Ishikawa (cell line): ENCODE results near the gene JADE1.

Source experiments
- NFIC ChIP-seq: IDR thresholded peaks from 2 replicates; pipeline ENCODE4 v1.6.1; 2012
- RAD21 ChIP-seq: IDR thresholded peaks from 2 replicates; pipeline ENCODE4 v1.6.1; 2012; ENCODE audit warnings: low read depth
- YY1 ChIP-seq: IDR thresholded peaks from 2 replicates; pipeline ENCODE4 v1.6.1; 2012; ENCODE audit warnings: low read depth
- TF ChIP-seq, protein P1 (sequence below): IDR thresholded peaks from 2 replicates; pipeline ENCODE4 v1.6.1; 2012; ENCODE audit warnings: low read depth, mild to moderate bottlenecking

DNA sequence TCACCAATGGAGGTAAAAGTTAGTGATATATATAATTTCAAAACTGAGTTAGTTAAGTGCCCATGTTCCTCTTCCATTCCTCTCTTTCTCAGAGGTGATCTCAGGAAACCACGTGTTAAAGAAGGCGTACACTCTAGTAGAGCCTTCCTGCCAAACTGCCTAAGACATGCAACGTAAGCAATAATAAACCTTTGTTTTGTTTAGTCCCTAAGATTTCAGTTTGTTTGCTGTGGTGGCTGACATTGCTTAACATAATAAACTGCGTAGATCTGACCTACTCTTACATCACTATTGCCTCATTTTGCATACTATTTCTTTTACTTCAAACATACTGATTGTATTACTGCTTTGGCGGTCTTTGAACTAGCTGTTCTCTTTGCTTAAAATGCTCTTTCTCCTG, 99.2 kb downstream of the JADE1 start:
- no peak for TF ChIP-seq YY1
- no peak for TF ChIP-seq RAD21
- no peak for TF ChIP-seq NFIC
- TF ChIP-seq, protein P1, sequence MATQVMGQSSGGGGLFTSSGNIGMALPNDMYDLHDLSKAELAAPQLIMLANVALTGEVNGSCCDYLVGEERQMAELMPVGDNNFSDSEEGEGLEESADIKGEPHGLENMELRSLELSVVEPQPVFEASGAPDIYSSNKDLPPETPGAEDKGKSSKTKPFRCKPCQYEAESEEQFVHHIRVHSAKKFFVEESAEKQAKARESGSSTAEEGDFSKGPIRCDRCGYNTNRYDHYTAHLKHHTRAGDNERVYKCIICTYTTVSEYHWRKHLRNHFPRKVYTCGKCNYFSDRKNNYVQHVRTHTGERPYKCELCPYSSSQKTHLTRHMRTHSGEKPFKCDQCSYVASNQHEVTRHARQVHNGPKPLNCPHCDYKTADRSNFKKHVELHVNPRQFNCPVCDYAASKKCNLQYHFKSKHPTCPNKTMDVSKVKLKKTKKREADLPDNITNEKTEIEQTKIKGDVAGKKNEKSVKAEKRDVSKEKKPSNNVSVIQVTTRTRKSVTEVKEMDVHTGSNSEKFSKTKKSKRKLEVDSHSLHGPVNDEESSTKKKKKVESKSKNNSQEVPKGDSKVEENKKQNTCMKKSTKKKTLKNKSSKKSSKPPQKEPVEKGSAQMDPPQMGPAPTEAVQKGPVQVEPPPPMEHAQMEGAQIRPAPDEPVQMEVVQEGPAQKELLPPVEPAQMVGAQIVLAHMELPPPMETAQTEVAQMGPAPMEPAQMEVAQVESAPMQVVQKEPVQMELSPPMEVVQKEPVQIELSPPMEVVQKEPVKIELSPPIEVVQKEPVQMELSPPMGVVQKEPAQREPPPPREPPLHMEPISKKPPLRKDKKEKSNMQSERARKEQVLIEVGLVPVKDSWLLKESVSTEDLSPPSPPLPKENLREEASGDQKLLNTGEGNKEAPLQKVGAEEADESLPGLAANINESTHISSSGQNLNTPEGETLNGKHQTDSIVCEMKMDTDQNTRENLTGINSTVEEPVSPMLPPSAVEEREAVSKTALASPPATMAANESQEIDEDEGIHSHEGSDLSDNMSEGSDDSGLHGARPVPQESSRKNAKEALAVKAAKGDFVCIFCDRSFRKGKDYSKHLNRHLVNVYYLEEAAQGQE = no peak
